ENCODE data around the gene SPATA20. TPM values are rescaled to one million over a fixed set of nuclear protein-coding genes. Genes with fewer than 3 reads are reported as not detected.

The SPATA20 gene
- polyA plus RNA-seq, 1 donor from 2014 or later = 53.5 TPM

GRCh38 chr17:50549969-50550368, 3.0 kb downstream of the SPATA20 start:
- Histone ChIP-seq H3K9me2 (ENCODE audit: insufficient read depth, low read length) (no peaks in the 10 kb centered on the region), H3K36me3 (ENCODE audit: insufficient read depth, low read length) (no peaks in the 10 kb centered on the region), H4K20me1 (ENCODE audit: insufficient read depth) (no peaks in the 10 kb centered on the region), H3K9me3 (ENCODE audit: low read length) (no peaks in the 10 kb centered on the region), H2AFZ (ENCODE audit: low read depth, low read length) (no peak overlapping the region), H3K27ac (ENCODE audit: low read length) (no peak overlapping the region), H3K9ac (ENCODE audit: low read length) (no peak overlapping the region), H3K79me2 (replicated peaks; ENCODE audit: insufficient read depth, low read length) (no peaks in the 10 kb centered on the region), H3F3A (ENCODE audit: insufficient read depth, low read length, poor library complexity, severe bottlenecking) (no peaks in the 10 kb centered on the region), H3K4me2 (ENCODE audit: low read length) (no peak overlapping the region), H3K27me3 (ENCODE audit: insufficient read depth, low read depth, low read length) (no peaks in the 10 kb centered on the region), H3K4me3 (ENCODE audit: low read length) (no peak overlapping the region)
- no peak for TF ChIP-seq EZH2 (IDR thresholded peaks at IDR 0.05; ENCODE audit: borderline replicate concordance, insufficient read depth, low read length, poor library complexity, severe bottlenecking)
- TF ChIP-seq SMC3 (conservative IDR thresholded peaks at IDR 0.05; ENCODE audit: poor library complexity) = no peak
- no peak for TF ChIP-seq MXI1 (conservative IDR thresholded peaks at IDR 0.05; ENCODE audit: poor library complexity, severe bottlenecking)
- no peak for TF ChIP-seq POLR2AphosphoS5 (IDR thresholded peaks at IDR 0.05)
- TF ChIP-seq REST (IDR thresholded peaks at IDR 0.05; ENCODE audit: borderline replicate concordance) = no peak
- TF ChIP-seq CTCF (IDR thresholded peaks at IDR 0.05; ENCODE audit: poor library complexity, severe bottlenecking) = no peak

DNA sequence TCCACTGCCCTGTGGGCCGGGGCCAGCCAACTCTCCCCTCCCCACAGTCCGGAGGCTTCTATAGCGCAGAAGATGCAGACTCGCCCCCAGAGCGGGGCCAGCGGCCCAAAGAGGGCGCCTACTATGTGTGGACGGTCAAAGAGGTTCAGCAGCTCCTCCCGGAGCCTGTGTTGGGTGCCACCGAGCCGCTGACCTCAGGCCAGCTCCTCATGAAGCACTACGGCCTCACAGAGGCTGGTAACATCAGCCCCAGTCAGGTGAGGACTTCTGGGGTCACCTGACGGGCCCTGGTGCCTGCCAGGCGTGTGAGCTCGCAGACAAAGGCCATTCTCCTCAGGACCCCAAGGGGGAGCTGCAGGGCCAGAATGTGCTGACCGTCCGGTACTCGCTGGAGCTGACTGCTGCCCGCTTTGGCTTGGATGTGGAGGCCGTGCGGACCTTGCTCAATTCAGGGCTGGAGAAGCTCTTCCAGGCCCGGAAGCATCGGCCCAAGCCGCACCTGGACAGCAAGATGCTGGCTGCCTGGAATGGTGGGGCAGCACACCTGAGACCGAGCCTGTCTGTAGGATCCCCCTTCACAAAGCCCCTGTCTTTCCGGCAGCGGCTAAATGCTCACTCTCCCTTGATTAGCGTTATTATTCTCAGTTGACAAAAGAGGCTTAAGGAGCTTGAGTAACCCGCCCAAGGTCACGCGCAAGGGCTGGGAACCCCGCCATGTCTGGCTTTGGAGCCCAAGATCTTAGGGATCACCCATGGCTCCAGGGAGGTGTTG, 3.9 kb downstream of the SPATA20 start:
- H3K27ac ChIP-seq (ENCODE audit: low read length) = no peak overlapping the region
- TF ChIP-seq POLR2AphosphoS5 (IDR thresholded peaks at IDR 0.05) (no peak), CTCF (IDR thresholded peaks at IDR 0.05; ENCODE audit: poor library complexity, severe bottlenecking) (peak; percentile 86), MXI1 (conservative IDR thresholded peaks at IDR 0.05; ENCODE audit: poor library complexity, severe bottlenecking) (peak; percentile 16), EP300 (conservative IDR thresholded peaks at IDR 0.05; ENCODE audit: poor library complexity, severe bottlenecking) (no peak), TAF1 (IDR thresholded peaks at IDR 0.05; ENCODE audit: low read depth) (no peak), SMC3 (conservative IDR thresholded peaks at IDR 0.05; ENCODE audit: poor library complexity) (peak; percentile 92), RAD21 (conservative IDR thresholded peaks at IDR 0.05) (peak; percentile 89)
- H3K79me2 ChIP-seq (replicated peaks; ENCODE audit: insufficient read depth, low read length) = no peaks in the 10 kb centered on the region
- no peak overlapping the region for H3K4me3 ChIP-seq (ENCODE audit: low read length)
- H3F3A ChIP-seq (ENCODE audit: insufficient read depth, low read length, poor library complexity, severe bottlenecking) = no peaks in the 10 kb centered on the region
- peak overlapping the region; percentile 7 for H3K9ac ChIP-seq (ENCODE audit: low read length)
- H3K27me3 ChIP-seq (ENCODE audit: insufficient read depth, low read depth, low read length) = no peaks in the 10 kb centered on the region
- no peak overlapping the region for H2AFZ ChIP-seq (ENCODE audit: low read depth, low read length)
- no peaks in the 10 kb centered on the region for H3K9me3 ChIP-seq (ENCODE audit: low read length)
- no peaks in the 10 kb centered on the region for H3K9me2 ChIP-seq (ENCODE audit: insufficient read depth, low read length)
- no peaks in the 10 kb centered on the region for H3K36me3 ChIP-seq (ENCODE audit: insufficient read depth, low read length)
- H3K4me2 ChIP-seq (ENCODE audit: low read length) = no peak overlapping the region
- H4K20me1 ChIP-seq (ENCODE audit: insufficient read depth) = no peaks in the 10 kb centered on the region

Data from neural cell (in vitro differentiated cells).